T-helper 17 cell (primary cell): ENCODE results near the gene TBRG1. TPM values are rescaled to one million over a fixed set of nuclear protein-coding genes. Genes with fewer than 3 reads are reported as not detected.
"Not testable (repeated sequence)": the region's sequence is repeated elsewhere in the genome, so short reads cannot be mapped to it uniquely, and the experiment has no call there.

Experiments
- ATAC-seq: fragments of 150-1000 bp; cut with Tn5 transposase; 2 replicates; pipeline ENCODE4 v1.10.0; 2021; ENCODE audit warnings: mild to moderate bottlenecking, moderate library complexity
- DNase-seq, 3 donors: peaks; one replicate each; pipeline versions ENCODE4 v3.0.0 to v3.0.0-alpha.2; 2020 to 2021
- H3K9me3 ChIP-seq: one replicate; pipeline ENCODE4 v1.7.0; 2013; ENCODE audit warnings: low read length, mild to moderate bottlenecking; ENCODE audit not compliant: control insufficient read depth, poor library complexity, severe bottlenecking
- H3K27ac Mint-ChIP-seq: one replicate; pipeline ENCODE4 v1.8.0; 2022; ENCODE audit warnings: mild to moderate bottlenecking, moderate library complexity, mixed read lengths
- H3K27me3 Mint-ChIP-seq: one replicate; pipeline ENCODE4 v1.8.0; 2022; ENCODE audit warnings: mixed read lengths
- H3K36me3 Mint-ChIP-seq: one replicate; pipeline ENCODE4 v1.8.0; 2022; ENCODE audit warnings: low read depth, mixed read lengths
- H3K4me1 Mint-ChIP-seq: one replicate; pipeline ENCODE4 v1.8.0; 2022; ENCODE audit warnings: mild to moderate bottlenecking, mixed read lengths
- H3K4me3 Mint-ChIP-seq: one replicate; pipeline ENCODE4 v1.8.0; 2022; ENCODE audit warnings: mild to moderate bottlenecking, moderate library complexity, mixed read lengths
- total RNA-seq, 4 donors: library from RNA in 2 of 4; stranded (reverse) in 2 of 4; gene quantifications; one replicate each; pipeline ENCODE4 v1.2.3 and lab custom pipeline; 2022 to 2026

The TBRG1 gene
- total RNA-seq, 2 donors from 2014 or later = 55.5 to 61.4 TPM

GRCh38 chr11:124600621-124601320 lies 21.9 kb upstream of the TBRG1 start:
- ATAC-seq = no peak
- H3K4me1 Mint-ChIP-seq = no peaks in the 10 kb centered on the region
- DNase-seq = no peak
- peaks cover 2% of the 10 kb centered on the region for H3K36me3 Mint-ChIP-seq
- H3K4me3 Mint-ChIP-seq = no peak overlapping the region
- no peaks in the 10 kb centered on the region for H3K9me3 ChIP-seq
- H3K27me3 Mint-ChIP-seq = peaks cover 60% of the 10 kb centered on the region
- no peak overlapping the region for H3K27ac Mint-ChIP-seq

GRCh38 chr11:124602193-124602592 lies 20.5 kb upstream of the TBRG1 start:
- H3K9me3 ChIP-seq = no peaks in the 10 kb centered on the region
- no peaks in the 10 kb centered on the region for H3K4me1 Mint-ChIP-seq
- H3K4me3 Mint-ChIP-seq = no peak overlapping the region
- DNase-seq (no peak), ATAC-seq (no peak)
- H3K27me3 Mint-ChIP-seq = peaks cover 47% of the 10 kb centered on the region
- H3K36me3 Mint-ChIP-seq = peaks cover 2% of the 10 kb centered on the region
- no peak overlapping the region for H3K27ac Mint-ChIP-seq

GRCh38 chr11:124602723-124603122 lies 19.9 kb upstream of the TBRG1 start:
- H3K27me3 Mint-ChIP-seq = peaks cover 42% of the 10 kb centered on the region

GRCh38 chr11:124605719-124606118 lies 16.9 kb upstream of the TBRG1 start:
- Mint-ChIP-seq H3K4me3 (no peak overlapping the region), H3K4me1 (peaks cover under 1% of the 10 kb centered on the region), H3K27me3 (peaks cover 29% of the 10 kb centered on the region), H3K27ac (no peak overlapping the region), H3K36me3 (peaks cover 2% of the 10 kb centered on the region)
- ATAC-seq = no peak
- no peak for DNase-seq
- H3K9me3 ChIP-seq = no peaks in the 10 kb centered on the region

More at GRCh38 chr11:124602723-124603122, 19.9 kb upstream of the TBRG1 start:
- H3K4me3 Mint-ChIP-seq, H3K27ac Mint-ChIP-seq, H3K9me3 ChIP-seq, DNase-seq, H3K4me1 Mint-ChIP-seq, ATAC-seq, H3K36me3 Mint-ChIP-seq: not testable (repeated sequence)

GRCh38 chr11:124608147-124608546 lies 14.5 kb upstream of the TBRG1 start:
- Mint-ChIP-seq H3K27me3 (peaks cover 7% of the 10 kb centered on the region), H3K27ac (no peak overlapping the region), H3K36me3 (peaks cover 2% of the 10 kb centered on the region), H3K4me1 (peaks cover 4% of the 10 kb centered on the region), H3K4me3 (no peak overlapping the region)
- ATAC-seq (no peak), DNase-seq (no peak)
- H3K9me3 ChIP-seq = no peaks in the 10 kb centered on the region

- Mint-ChIP-seq H3K27ac (peak overlapping the region; percentile 4), H3K4me1 (peaks cover 4% of the 10 kb centered on the region), H3K27me3 (peaks cover 13% of the 10 kb centered on the region), H3K4me3 (no peak overlapping the region), H3K36me3 (peaks cover 2% of the 10 kb centered on the region)
- DNase-seq (no peak), ATAC-seq (no peak)
- H3K9me3 ChIP-seq = no peaks in the 10 kb centered on the region
Measured at GRCh38 chr11:124610295-124610694, 12.4 kb upstream of the TBRG1 start.

- Mint-ChIP-seq H3K27ac (peak within 1 kb of the TSS; percentile 4), H3K4me1 (peaks cover 4% of the 10 kb centered on the region), H3K36me3 (peaks cover 2% of the 10 kb centered on the region), H3K27me3 (peaks cover 16% of the 10 kb centered on the region), H3K4me3 (no peak within 1 kb of the TSS)
- no peaks in the 10 kb centered on the region for H3K9me3 ChIP-seq
- no peak for ATAC-seq
- no peak for DNase-seq
Measured at GRCh38 chr11:124611064-124611463, 11.6 kb upstream of the TBRG1 start, which contains the start of gene PANX3. Gene PANX3 (plus strand): TSS chr11:124611428. CDS start chr11:124611557, 129 bp downstream.

GRCh38 chr11:124612045-124612444 lies 10.6 kb upstream of the TBRG1 start:
- H3K36me3 Mint-ChIP-seq = peaks cover 2% of the 10 kb centered on the region
- no peak for DNase-seq
- H3K27ac Mint-ChIP-seq = no peak overlapping the region
- no peak overlapping the region for H3K4me3 Mint-ChIP-seq
- H3K9me3 ChIP-seq = no peaks in the 10 kb centered on the region
- ATAC-seq = peak; percentile 46
- H3K27me3 Mint-ChIP-seq = peaks cover 18% of the 10 kb centered on the region
- peaks cover 4% of the 10 kb centered on the region for H3K4me1 Mint-ChIP-seq

GRCh38 chr11:124612567-124613246 lies 10.0 kb upstream of the TBRG1 start:
- ATAC-seq = no peak
- no peak overlapping the region for H3K27ac Mint-ChIP-seq
- H3K4me3 Mint-ChIP-seq = no peak overlapping the region
- no peaks in the 10 kb centered on the region for H3K9me3 ChIP-seq
- H3K27me3 Mint-ChIP-seq = peaks cover 25% of the 10 kb centered on the region
- peaks cover 2% of the 10 kb centered on the region for H3K36me3 Mint-ChIP-seq
- H3K4me1 Mint-ChIP-seq = peaks cover 5% of the 10 kb centered on the region
- no peak for DNase-seq

GRCh38 chr11:124618863-124619262 lies 3.8 kb upstream of the TBRG1 start:
- ATAC-seq = no peak
- Mint-ChIP-seq H3K4me1 (peaks cover 11% of the 10 kb centered on the region), H3K27ac (no peak overlapping the region), H3K27me3 (peaks cover 40% of the 10 kb centered on the region), H3K4me3 (no peak overlapping the region), H3K36me3 (peaks cover 2% of the 10 kb centered on the region)
- DNase-seq = no peak
- no peaks in the 10 kb centered on the region for H3K9me3 ChIP-seq

GRCh38 chr11:124623861-124624525 lies 1.3 kb downstream of the TBRG1 start:
- peak overlapping the region; percentile 99 for H3K27ac Mint-ChIP-seq
- H3K27me3 Mint-ChIP-seq = peaks cover 8% of the 10 kb centered on the region
- no peak for ATAC-seq
- H3K9me3 ChIP-seq = no peaks in the 10 kb centered on the region
- peak overlapping the region; percentile 96 for H3K4me3 Mint-ChIP-seq
- H3K36me3 Mint-ChIP-seq = peaks cover 4% of the 10 kb centered on the region
- no peak for DNase-seq
- H3K4me1 Mint-ChIP-seq = peaks cover 29% of the 10 kb centered on the region

- no peak for ATAC-seq
- Mint-ChIP-seq H3K36me3 (peaks cover 6% of the 10 kb centered on the region), H3K27ac (peak overlapping the region; percentile 89)
Measured at GRCh38 chr11:124625504-124626168, 3.0 kb downstream of the TBRG1 start.

GRCh38 chr11:124627546-124627945 lies 4.9 kb downstream of the TBRG1 start:
- no peaks in the 10 kb centered on the region for H3K9me3 ChIP-seq
- H3K4me3 Mint-ChIP-seq = no peak overlapping the region
- ATAC-seq (no peak), DNase-seq (no peak)
- peaks cover 29% of the 10 kb centered on the region for H3K4me1 Mint-ChIP-seq
- H3K36me3 Mint-ChIP-seq = peaks cover 6% of the 10 kb centered on the region
- H3K27ac Mint-ChIP-seq = no peak overlapping the region
- H3K27me3 Mint-ChIP-seq = no peaks in the 10 kb centered on the region

More at GRCh38 chr11:124625504-124626168, 3.0 kb downstream of the TBRG1 start:
- H3K4me1 Mint-ChIP-seq = peaks cover 29% of the 10 kb centered on the region
- DNase-seq = no peak
- no peaks in the 10 kb centered on the region for H3K27me3 Mint-ChIP-seq
- no peak overlapping the region for H3K4me3 Mint-ChIP-seq
- no peaks in the 10 kb centered on the region for H3K9me3 ChIP-seq
